SK-N-SH treated with all-trans-retinoic acid at 6 μM for 48 hours (cell line): ENCODE results near the gene NBEA.

ENCODE experiments used
- ISL1 ChIP-seq: fragments of 250-450 bp; sonication (Bioruptor Pico); IDR thresholded peaks from 2 replicates; pipeline ENCODE4 v2.1.2; 2022; ENCODE audit warnings: mild to moderate bottlenecking, moderate library complexity
- OSR1 ChIP-seq: fragments of 250-450 bp; sonication (Bioruptor Pico); IDR thresholded peaks from 2 replicates; pipeline ENCODE4 v1.8.0; 2022; ENCODE audit warnings: moderate library complexity, mild to moderate bottlenecking, inconsistent platforms
- POU6F1 ChIP-seq: fragments of 250-450 bp; sonication (Bioruptor Pico); IDR thresholded peaks from 2 replicates; pipeline ENCODE4 v1.8.0; 2021; ENCODE audit warnings: low read depth, mild to moderate bottlenecking, moderate library complexity, borderline replicate concordance
- SNAI2 ChIP-seq: fragments of 250-450 bp; sonication (Bioruptor Pico); IDR thresholded peaks from 2 replicates; pipeline ENCODE4 v1.5.0; 2020; ENCODE audit warnings: mild to moderate bottlenecking, moderate library complexity
- ZFP30 ChIP-seq: fragments of 450-650 bp; formaldehyde crosslinking; IDR thresholded peaks from 2 replicates; pipeline ENCODE4 v1.5.0; 2022; ENCODE audit warnings: mild to moderate bottlenecking, moderate library complexity

GRCh38 chr13:35694549-35695447, 752.7 kb downstream of the NBEA start:
- TF ChIP-seq POU6F1 (CRISPR knock-in tag) (no peak), OSR1 (CRISPR knock-in tag) (no peak), ZFP30 (CRISPR knock-in tag) (no peak), ISL1 (CRISPR knock-in tag) (no peak), SNAI2 (CRISPR knock-in tag) (no peak)
